HepG2 (cell line): Measurements from ENCODE around the gene TLCD1. TPM values are rescaled to one million over a fixed set of nuclear protein-coding genes. Genes with fewer than 3 reads are reported as not detected.

ENCODE experiments used
- BRF2 ChIP-seq: sonication (generic); formaldehyde crosslinking; IDR thresholded peaks from 2 replicates; pipeline ENCODE4 v1.8.1; 2022; ENCODE audit warnings: mild to moderate bottlenecking, missing genetic modification reagents
- CBX1 ChIP-seq: IDR thresholded peaks from one replicate; pipeline ENCODE4 v1.6.1; 2016; ENCODE audit warnings: antibody characterized with exemption, low read depth
- CHD2 ChIP-seq: IDR thresholded peaks from 2 replicates; pipeline ENCODE4 v1.6.1; 2011; ENCODE audit warnings: low read depth, low read length, improper control_type of control experiment
- E2F2 ChIP-seq: sonication (generic); formaldehyde crosslinking; IDR thresholded peaks from 2 replicates; pipeline ENCODE4 v1.4.0; 2020; ENCODE audit warnings: missing genetic modification reagents, borderline replicate concordance
- HIVEP1 ChIP-seq: sonication (generic); formaldehyde crosslinking; IDR thresholded peaks from 2 replicates; pipeline ENCODE4 v1.4.0; 2020; ENCODE audit warnings: mild to moderate bottlenecking, missing genetic modification reagents
- MBD4 ChIP-seq: IDR thresholded peaks from 2 replicates; pipeline ENCODE4 v1.6.1; 2012; ENCODE audit warnings: low read length, inconsistent platforms, borderline replicate concordance
- NR2F2 ChIP-seq: IDR thresholded peaks from 2 replicates; pipeline ENCODE4 v1.6.1; 2012; ENCODE audit warnings: low read depth, inconsistent platforms, borderline replicate concordance
- NR2F6 ChIP-seq, 2 experiments: IDR thresholded peaks; 2 replicates each; pipeline ENCODE4 v1.6.1; 2016; ENCODE audit warnings: antibody characterized with exemption in 1 of 2, mild to moderate bottlenecking in 1 of 2
- SIX4 ChIP-seq: sonication (generic); formaldehyde crosslinking; IDR thresholded peaks from 2 replicates; pipeline ENCODE4 v1.4.0; 2020; ENCODE audit warnings: missing genetic modification reagents
- SNAPC4 ChIP-seq: sonication (generic); formaldehyde crosslinking; IDR thresholded peaks from 2 replicates; pipeline ENCODE4 v1.4.0; 2020; ENCODE audit warnings: mild to moderate bottlenecking, missing genetic modification reagents
- SOX13 ChIP-seq, 3 experiments: fragments of 450-650 bp in 1 of 3; sonication (generic) in 1 of 3; formaldehyde crosslinking in 1 of 3; IDR thresholded peaks in 2 of 3; conservative IDR thresholded peaks in 1 of 3; 2 replicates each; pipeline versions ENCODE4 v1.5.0 to v1.6.1; 2016 to 2020; ENCODE audit warnings: antibody characterized with exemption in 1 of 3, mild to moderate bottlenecking in 1 of 3, missing compliant biosample characterization in 1 of 3, missing genetic modification reagents in 1 of 3, moderate library complexity in 1 of 3
- ZBTB44 ChIP-seq: sonication (generic); formaldehyde crosslinking; IDR thresholded peaks from 2 replicates; pipeline ENCODE4 v1.4.0; 2020; ENCODE audit warnings: missing genetic modification reagents
- ZFP36 ChIP-seq: fragments of 150-350 bp; IDR thresholded peaks from 2 replicates; pipeline ENCODE4 v1.6.1; 2018; ENCODE audit warnings: borderline replicate concordance, low read length, low read depth; ENCODE audit not compliant: partially characterized antibody
- ZNF260 ChIP-seq: sonication (generic); formaldehyde crosslinking; IDR thresholded peaks from 2 replicates; pipeline ENCODE4 v1.4.0; 2020; ENCODE audit warnings: missing genetic modification reagents, low read depth, mild to moderate bottlenecking, borderline replicate concordance
- ZNF263 ChIP-seq: sonication (generic); formaldehyde crosslinking; IDR thresholded peaks from 2 replicates; pipeline ENCODE4 v1.4.0; 2020; ENCODE audit warnings: missing genetic modification reagents
- ZNF430 ChIP-seq: sonication (generic); formaldehyde crosslinking; IDR thresholded peaks from 2 replicates; pipeline ENCODE4 v1.9.0; 2021; ENCODE audit warnings: mild to moderate bottlenecking, missing genetic modification reagents
- ZNF546 ChIP-seq: sonication (generic); formaldehyde crosslinking; conservative IDR thresholded peaks from 2 replicates; pipeline ENCODE4 v1.8.1; 2023; ENCODE audit warnings: mild to moderate bottlenecking, missing genetic modification reagents
- ZNF563 ChIP-seq: sonication (generic); formaldehyde crosslinking; IDR thresholded peaks from 2 replicates; pipeline ENCODE4 v1.8.0; 2022; ENCODE audit warnings: mild to moderate bottlenecking, moderate library complexity, missing genetic modification reagents
- ZNF768 ChIP-seq: sonication (generic); formaldehyde crosslinking; IDR thresholded peaks from 2 replicates; pipeline ENCODE4 v1.4.0; 2020; ENCODE audit warnings: missing genetic modification reagents
- polyA plus RNA-seq, 8 experiments: library from polyadenylated mRNA; depleted of rRNA in 3 of 8; stranded (reverse) in 7 of 8; unstranded in 1 of 8; fragments of >200 nt; fragmentation: Illumina TruSeq in 4 of 8; extraction: Trizol in 4 of 8; gene quantifications; 2 replicates each; pipeline versions ENCODE4 v1.2.1 to v1.2.3, GENCODE V29; 2011 to 2016; ENCODE audit warnings: low read depth in 4 of 8, missing spikeins in 1 of 8, mixed read lengths in 1 of 8; ENCODE audit not compliant: insufficient read depth in 1 of 8
- total RNA-seq, 5 experiments: library from RNA; depleted of rRNA; stranded (reverse); fragments of >200 nt; fragmentation: Illumina TruSeq; extraction: Trizol; gene quantifications; 2 replicates each; pipeline ENCODE4 v1.2.3, GENCODE V29; 2016; ENCODE audit warnings: low read depth in 1 of 5

TLCD1 gene
- total and polyA plus RNA-seq, 2 of the 13 experiments (the other 11 are each of a cell fraction or from before 2014, with no cell fraction given) = 14.9 to 19.6 TPM

GRCh38 chr17:28710861-28711722 is 14.9 kb downstream of the TLCD1 start (continued):
- TF ChIP-seq BRF2 (no peak), ZNF546 (0 out of 2 replicates have a peak, but pooled peaks have one; percentile 13), NR2F2 (no peak; the same call in 1 of the 2 replicates), SNAPC4 (CRISPR knock-in tag) (0 out of 2 replicates have a peak, but pooled peaks have one; percentile 11), CBX1 (peak; percentile 69), ZNF430 (CRISPR knock-in tag) (peak; percentile 30; the same call in 1 of the 2 replicates), ZNF768 (CRISPR knock-in tag) (peak; percentile 74), SOX13 (IDR thresholded peaks at IDR 0.05) (no peak), SOX13 (CRISPR knock-in tag; conservative IDR thresholded peaks at IDR 0.05 in 1 of 2, IDR thresholded peaks at IDR 0.05 in 1 of 2) (peak in 1 of 2 experiments; percentile 30; a peak in 1 of 4 replicates), ZBTB44 (CRISPR knock-in tag) (no peak), ZFP36 (no peak), ZNF563 (peak; percentile 85; the same call in 1 of the 2 replicates), HIVEP1 (CRISPR knock-in tag) (no peak), CHD2 (0 out of 2 replicates have a peak, but pooled peaks have one; percentile 37), MBD4 (no peak), ZNF263 (CRISPR knock-in tag) (peak; percentile 45), ZNF260 (CRISPR knock-in tag) (no peak), E2F2 (peak; percentile 73; the same call in 1 of the 2 replicates), SIX4 (0 out of 2 replicates have a peak, but pooled peaks have one; percentile 9), NR2F6 (IDR thresholded peaks at IDR 0.05) (no peak), NR2F6 (CRISPR knock-in tag; IDR thresholded peaks at IDR 0.05) (0 out of 2 replicates have a peak, but pooled peaks have one; percentile 22)
